Endothelial cell of umbilical vein (primary cell): ENCODE data around the gene BCAR1.

ENCODE experiments used
- JUN ChIP-seq: IDR thresholded peaks from 2 replicates; pipeline ENCODE4 v1.6.1; 2011; ENCODE audit warnings: borderline replicate concordance, low read depth; ENCODE audit not compliant: insufficient read length, insufficient read depth
- MYC ChIP-seq: IDR thresholded peaks from one replicate; pipeline ENCODE4 v1.6.1; 2011; ENCODE audit warnings: mild to moderate bottlenecking, low read depth, low read length
- POLR2A ChIP-seq: IDR thresholded peaks from 2 replicates; pipeline ENCODE4 v1.6.1; 2012; ENCODE audit warnings: low read depth, mild to moderate bottlenecking, control low read depth, low read length
- TF ChIP-seq, protein P1 (sequence below), 2 donors: IDR thresholded peaks; 1 replicate in 1 of 2; 2 replicates in 1 of 2; pipeline ENCODE4 v1.5.1; 2011; ENCODE audit warnings: low read length in 2 of 2, mild to moderate bottlenecking in 2 of 2, moderate library complexity in 2 of 2, control low read depth in 1 of 2, inconsistent platforms in 1 of 2, low read depth in 1 of 2; ENCODE audit not compliant: insufficient read depth in 1 of 2; ENCODE audit errors: extremely low read depth in 1 of 2

GRCh38 chr16:75293772-75294171, 42.3 kb upstream of the BCAR1 start:
- TF ChIP-seq POLR2A (no peak), MYC (no peak), JUN (no peak)
- TF ChIP-seq, protein P1, sequence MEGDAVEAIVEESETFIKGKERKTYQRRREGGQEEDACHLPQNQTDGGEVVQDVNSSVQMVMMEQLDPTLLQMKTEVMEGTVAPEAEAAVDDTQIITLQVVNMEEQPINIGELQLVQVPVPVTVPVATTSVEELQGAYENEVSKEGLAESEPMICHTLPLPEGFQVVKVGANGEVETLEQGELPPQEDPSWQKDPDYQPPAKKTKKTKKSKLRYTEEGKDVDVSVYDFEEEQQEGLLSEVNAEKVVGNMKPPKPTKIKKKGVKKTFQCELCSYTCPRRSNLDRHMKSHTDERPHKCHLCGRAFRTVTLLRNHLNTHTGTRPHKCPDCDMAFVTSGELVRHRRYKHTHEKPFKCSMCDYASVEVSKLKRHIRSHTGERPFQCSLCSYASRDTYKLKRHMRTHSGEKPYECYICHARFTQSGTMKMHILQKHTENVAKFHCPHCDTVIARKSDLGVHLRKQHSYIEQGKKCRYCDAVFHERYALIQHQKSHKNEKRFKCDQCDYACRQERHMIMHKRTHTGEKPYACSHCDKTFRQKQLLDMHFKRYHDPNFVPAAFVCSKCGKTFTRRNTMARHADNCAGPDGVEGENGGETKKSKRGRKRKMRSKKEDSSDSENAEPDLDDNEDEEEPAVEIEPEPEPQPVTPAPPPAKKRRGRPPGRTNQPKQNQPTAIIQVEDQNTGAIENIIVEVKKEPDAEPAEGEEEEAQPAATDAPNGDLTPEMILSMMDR (IDR thresholded peaks at IDR 0.05; ENCODE audit: extremely low read depth in 1 of 2, insufficient read depth in 1 of 2, low read depth in 1 of 2, low read length in 2 of 2), result no peak
